LNCaP clone FGC (cell line): ENCODE data around the gene PRDM13.

ENCODE experiments used
- DNase-seq: peaks from one replicate; pipeline ENCODE4 v3.0.0-alpha.2; 2011; ENCODE audit warnings: low read depth
- H3K4me3 ChIP-seq: 2 replicates; pipeline ENCODE4 v1.5.1; 2011; ENCODE audit warnings: mild to moderate bottlenecking, low read depth, low read length, control low read depth
- TF ChIP-seq, protein P1 (sequence below): IDR thresholded peaks from 2 replicates; pipeline ENCODE4 v1.5.1; 2012; ENCODE audit warnings: mild to moderate bottlenecking; ENCODE audit not compliant: control insufficient read depth, insufficient read depth; ENCODE audit errors: extremely low read depth

The PRDM13 gene

GRCh38 chr6:99604166-99605073 is 2.2 kb upstream of the PRDM13 start:
- no peak for DNase-seq
- H3K4me3 ChIP-seq: no peak overlapping the region
- TF ChIP-seq, protein P1, sequence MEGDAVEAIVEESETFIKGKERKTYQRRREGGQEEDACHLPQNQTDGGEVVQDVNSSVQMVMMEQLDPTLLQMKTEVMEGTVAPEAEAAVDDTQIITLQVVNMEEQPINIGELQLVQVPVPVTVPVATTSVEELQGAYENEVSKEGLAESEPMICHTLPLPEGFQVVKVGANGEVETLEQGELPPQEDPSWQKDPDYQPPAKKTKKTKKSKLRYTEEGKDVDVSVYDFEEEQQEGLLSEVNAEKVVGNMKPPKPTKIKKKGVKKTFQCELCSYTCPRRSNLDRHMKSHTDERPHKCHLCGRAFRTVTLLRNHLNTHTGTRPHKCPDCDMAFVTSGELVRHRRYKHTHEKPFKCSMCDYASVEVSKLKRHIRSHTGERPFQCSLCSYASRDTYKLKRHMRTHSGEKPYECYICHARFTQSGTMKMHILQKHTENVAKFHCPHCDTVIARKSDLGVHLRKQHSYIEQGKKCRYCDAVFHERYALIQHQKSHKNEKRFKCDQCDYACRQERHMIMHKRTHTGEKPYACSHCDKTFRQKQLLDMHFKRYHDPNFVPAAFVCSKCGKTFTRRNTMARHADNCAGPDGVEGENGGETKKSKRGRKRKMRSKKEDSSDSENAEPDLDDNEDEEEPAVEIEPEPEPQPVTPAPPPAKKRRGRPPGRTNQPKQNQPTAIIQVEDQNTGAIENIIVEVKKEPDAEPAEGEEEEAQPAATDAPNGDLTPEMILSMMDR: no peak

GRCh38 chr6:99605074-99605734 is 1.4 kb upstream of the PRDM13 start:
- TF ChIP-seq, protein P1: no peak
- H3K4me3 ChIP-seq: no peak overlapping the region
- no peak for DNase-seq

- H3K4me3 ChIP-seq: no peak overlapping the region
- TF ChIP-seq, protein P1: no peak
- no peak for DNase-seq
Observed at GRCh38 chr6:99605911-99606655, 550 bp upstream of the PRDM13 start.

- no peak overlapping the region for H3K4me3 ChIP-seq
- DNase-seq: no peak
- TF ChIP-seq, protein P1: no peak
Observed at GRCh38 chr6:99607416-99608036, 893 bp downstream of the PRDM13 start.

GRCh38 chr6:99608059-99608885 is 1.6 kb downstream of the PRDM13 start:
- TF ChIP-seq, protein P1: no peak
- DNase-seq: no peak
- no peak overlapping the region for H3K4me3 ChIP-seq
